Esophagus squamous epithelium (tissue), 4 donors: ENCODE data around the gene CAP2.

ENCODE experiments used
- CTCF ChIP-seq, 6 experiments: fragments of 450-650 bp in 4 of 6; fragments of 200-600 bp in 2 of 6; sonication (generic) in 2 of 6; IDR thresholded peaks; one replicate each; pipeline ENCODE4 v1.5.1; 2016 to 2019; ENCODE audit warnings: antibody characterized with exemption in 6 of 6, mild to moderate bottlenecking in 4 of 6, moderate library complexity in 4 of 6
- POLR2A ChIP-seq, 4 donors: fragments of 450-650 bp; IDR thresholded peaks; one replicate each; pipeline ENCODE4 v1.6.1; 2017; ENCODE audit warnings: antibody characterized with exemption in 4 of 4, mild to moderate bottlenecking in 4 of 4, moderate library complexity in 3 of 4

GRCh38 chr6:17439243-17439993, 46.0 kb downstream of the CAP2 start:
- TF ChIP-seq CTCF (IDR thresholded peaks at IDR 0.05) = no peak
- TF ChIP-seq POLR2A (IDR thresholded peaks at IDR 0.05) = no peak
